ENCODE data around the gene ARFRP1. TPM values are rescaled to one million over a fixed set of nuclear protein-coding genes. Genes with fewer than 3 reads are reported as not detected.

The ARFRP1 gene
- total and polyA plus RNA-seq, 2 of the 13 experiments (the other 11 are each of a cell fraction or from before 2014, with no cell fraction given) = 32.0 to 51.1 TPM

GRCh38 chr20:63752411-63753101, 44.8 kb upstream of the ARFRP1 start (continued):
- no peak for TF ChIP-seq RFX5 (IDR thresholded peaks at IDR 0.05; ENCODE audit: low read depth, low read length)
- no peak for TF ChIP-seq SAP130 (CRISPR knock-in tag; IDR thresholded peaks at IDR 0.05; ENCODE audit: low read depth)
- no peak for TF ChIP-seq ZNF777 (CRISPR knock-in tag; IDR thresholded peaks at IDR 0.05)
- 0 out of 2 replicates have a peak, but pooled peaks have one; percentile 53 for TF ChIP-seq CHCHD3 (CRISPR knock-in tag; IDR thresholded peaks at IDR 0.05)
- TF ChIP-seq ZHX1 (CRISPR knock-in tag; IDR thresholded peaks at IDR 0.05; ENCODE audit: low read depth) = peak; percentile 89; the same call in 1 of the 2 replicates
- TF ChIP-seq PHF8 (CRISPR knock-in tag; IDR thresholded peaks at IDR 0.05) = no peak
- no peak for TF ChIP-seq ZNF460 (CRISPR knock-in tag; IDR thresholded peaks at IDR 0.05; ENCODE audit: borderline replicate concordance)
- TF ChIP-seq SOX6 (IDR thresholded peaks at IDR 0.05) = no peak
- TF ChIP-seq SOX6 (CRISPR knock-in tag; IDR thresholded peaks at IDR 0.05) = no peak
- no peak for TF ChIP-seq NR1H2 (CRISPR knock-in tag; IDR thresholded peaks at IDR 0.05; ENCODE audit: borderline replicate concordance, low read depth)
- TF ChIP-seq ZBTB14 (CRISPR knock-in tag; IDR thresholded peaks at IDR 0.05) = no peak; the same call in 1 of the 2 replicates
- TF ChIP-seq ZNF138 (CRISPR knock-in tag; IDR thresholded peaks at IDR 0.05; ENCODE audit: low read depth) = no peak
- TF ChIP-seq PAX8 (CRISPR knock-in tag; IDR thresholded peaks at IDR 0.05; ENCODE audit: borderline replicate concordance) = no peak
- no peak for TF ChIP-seq TFDP1 (CRISPR knock-in tag; IDR thresholded peaks at IDR 0.05; ENCODE audit: borderline replicate concordance)
- TF ChIP-seq ZIK1 (CRISPR knock-in tag; IDR thresholded peaks at IDR 0.05; ENCODE audit: borderline replicate concordance, low read depth) = no peak
- TF ChIP-seq BRD4 (CRISPR knock-in tag; IDR thresholded peaks at IDR 0.05) = 0 out of 2 replicates have a peak, but pooled peaks have one; percentile 28
- no peak for TF ChIP-seq RAD51 (IDR thresholded peaks at IDR 0.05; ENCODE audit: borderline replicate concordance)
- no peak for TF ChIP-seq NFE2L1 (CRISPR knock-in tag; IDR thresholded peaks at IDR 0.05; ENCODE audit: borderline replicate concordance)
- no peak for TF ChIP-seq ATRX (CRISPR knock-in tag; IDR thresholded peaks at IDR 0.05; ENCODE audit: borderline replicate concordance)
- no peak for TF ChIP-seq ZNF501 (CRISPR knock-in tag; IDR thresholded peaks at IDR 0.05)
- TF ChIP-seq ZNF841 (CRISPR knock-in tag; IDR thresholded peaks at IDR 0.05; ENCODE audit: borderline replicate concordance) = no peak
- no peak for TF ChIP-seq ZNF687 (CRISPR knock-in tag; IDR thresholded peaks at IDR 0.05)
